Kidney glomerular epithelial cell (primary cell): Measurements from ENCODE around the gene ARX.

Experiments
- DNase-seq: peaks from one replicate; lab custom pipeline; 2025; lab: John Stamatoyannopoulos, UW

The ARX gene

GRCh38 chrX:25016938-25017598 is 1.3 kb upstream of the ARX start:
- no peak for DNase-seq

DNA sequence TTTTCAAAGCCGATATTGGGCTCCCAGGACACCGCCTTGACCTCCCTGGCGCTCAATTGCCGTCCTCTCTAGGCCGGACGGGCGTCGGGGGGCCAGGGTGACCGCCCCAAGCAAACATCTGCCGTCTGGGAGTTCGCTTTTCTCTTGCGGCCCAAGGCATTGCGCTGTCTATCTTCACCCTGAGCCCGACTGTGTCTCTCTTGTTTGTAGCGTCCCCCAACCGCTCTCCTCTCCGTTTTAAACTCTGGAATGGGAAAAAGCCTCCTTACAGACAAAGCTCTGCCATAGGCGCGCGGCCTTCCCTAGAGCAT is 551 bp upstream of the ARX start:
- no peak for DNase-seq

DNA sequence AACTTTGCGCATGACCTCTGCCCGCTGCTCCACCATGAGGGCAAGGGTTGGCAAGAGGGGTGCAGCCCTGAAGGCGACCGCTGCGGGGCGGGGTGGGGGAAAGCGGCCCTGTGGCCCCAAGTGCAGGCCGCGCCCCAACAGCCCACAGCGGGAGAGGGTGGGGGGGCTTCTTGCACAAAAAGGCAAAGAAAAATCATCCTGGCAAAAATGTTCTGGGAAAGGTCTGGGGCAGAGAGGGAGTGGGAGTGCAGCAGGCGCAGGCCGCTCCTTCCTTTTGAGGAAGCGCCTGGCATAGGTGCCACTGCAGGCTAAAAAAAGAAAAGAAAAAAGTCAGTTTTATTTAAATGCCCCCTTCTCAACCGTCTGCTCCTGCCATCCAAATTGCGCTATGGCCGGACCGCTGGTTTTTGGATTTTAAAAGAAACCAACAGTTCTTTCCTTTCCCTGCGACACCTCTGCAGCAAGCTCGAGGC is 1.4 kb downstream of the ARX start:
- no peak for DNase-seq

- no peak for DNase-seq
Observed at GRCh38 chrX:25013632-25014365, 2.0 kb downstream of the ARX start.

DNA sequence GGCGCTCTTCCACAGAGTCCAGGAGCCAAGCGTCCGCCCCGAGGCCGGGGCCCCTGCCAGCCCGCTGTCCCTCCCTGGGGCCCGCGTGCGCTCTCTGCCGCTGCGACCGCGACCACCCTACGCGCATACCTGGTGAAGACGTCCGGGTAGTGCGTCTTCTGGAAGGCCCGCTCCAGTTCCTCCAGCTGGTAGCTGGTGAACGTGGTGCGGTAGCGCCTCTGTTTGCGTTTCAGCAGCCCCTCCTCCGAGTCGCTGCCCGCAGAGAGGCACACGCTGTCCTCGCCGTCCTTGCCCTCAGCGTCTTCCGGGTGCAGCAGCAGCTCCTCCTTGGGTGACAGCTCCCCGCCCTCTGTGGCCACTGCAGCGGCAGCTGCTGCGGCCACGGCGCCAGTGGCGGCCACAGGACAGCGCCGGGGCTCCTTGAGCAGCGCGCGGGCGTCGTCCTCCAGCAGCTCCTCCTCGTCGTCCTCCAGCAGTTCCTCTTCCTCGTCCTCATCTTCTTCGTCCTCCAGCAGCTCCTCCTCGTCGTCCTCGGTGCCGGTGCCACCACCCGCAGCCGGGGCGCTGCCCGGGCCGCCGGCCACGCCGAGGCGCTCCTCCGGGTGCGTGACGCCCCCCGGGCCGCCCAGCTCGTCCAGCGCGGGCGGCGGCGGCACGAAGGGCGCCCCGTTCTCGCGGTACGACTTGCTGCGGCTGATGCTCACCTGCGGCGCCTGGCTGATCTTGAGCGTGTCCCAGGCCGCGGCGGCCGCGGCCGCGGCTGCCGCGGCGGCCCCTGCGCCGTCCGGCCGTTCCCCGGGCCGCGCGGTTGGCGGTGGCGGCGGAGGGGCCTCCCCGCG is 2.8 kb downstream of the ARX start:
- DNase-seq, result no peak

DNA sequence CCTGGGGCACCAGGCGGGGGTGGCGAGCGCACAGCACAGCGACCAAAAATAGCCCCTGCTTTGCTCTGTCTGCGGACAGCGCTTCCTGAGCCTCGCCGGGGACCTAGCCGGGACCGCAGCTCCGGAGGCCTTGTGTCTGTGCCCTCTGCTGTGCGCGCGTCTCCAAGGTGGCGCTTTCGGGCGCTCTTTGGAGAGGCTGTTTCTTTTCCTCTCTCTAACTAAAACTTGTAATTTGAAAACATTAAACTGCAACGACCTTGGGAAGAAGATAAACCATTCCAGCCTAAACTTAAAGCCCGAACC is 3.4 kb downstream of the ARX start:
- DNase-seq, result no peak

- no peak for DNase-seq
Observed at GRCh38 chrX:25011589-25012432, 4.0 kb downstream of the ARX start.

GRCh38 chrX:25010784-25011588 is 4.8 kb downstream of the ARX start:
- no peak for DNase-seq

DNA sequence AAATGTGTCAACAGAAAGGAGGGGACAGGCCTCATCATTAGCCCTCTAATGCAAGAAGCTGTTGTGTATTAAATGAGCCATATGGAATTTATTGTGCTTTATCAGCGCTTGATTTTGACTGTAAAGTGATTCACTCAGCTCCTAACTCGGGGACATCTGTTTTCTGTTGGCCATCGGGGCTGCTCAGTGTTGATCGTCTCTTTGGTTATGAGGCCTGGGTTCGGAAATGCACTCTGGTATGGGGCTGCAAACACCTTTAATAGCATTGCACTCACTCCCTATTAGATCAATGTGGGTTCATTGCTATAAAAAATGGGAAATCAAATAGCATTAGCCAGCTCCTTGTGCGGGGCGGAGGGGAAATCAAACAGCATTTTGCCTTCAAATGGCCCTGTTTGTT is 6.4 kb downstream of the ARX start:
- DNase-seq, result no peak

GRCh38 chrX:25007059-25008053 is 8.4 kb downstream of the ARX start:
- DNase-seq, result no peak

DNA sequence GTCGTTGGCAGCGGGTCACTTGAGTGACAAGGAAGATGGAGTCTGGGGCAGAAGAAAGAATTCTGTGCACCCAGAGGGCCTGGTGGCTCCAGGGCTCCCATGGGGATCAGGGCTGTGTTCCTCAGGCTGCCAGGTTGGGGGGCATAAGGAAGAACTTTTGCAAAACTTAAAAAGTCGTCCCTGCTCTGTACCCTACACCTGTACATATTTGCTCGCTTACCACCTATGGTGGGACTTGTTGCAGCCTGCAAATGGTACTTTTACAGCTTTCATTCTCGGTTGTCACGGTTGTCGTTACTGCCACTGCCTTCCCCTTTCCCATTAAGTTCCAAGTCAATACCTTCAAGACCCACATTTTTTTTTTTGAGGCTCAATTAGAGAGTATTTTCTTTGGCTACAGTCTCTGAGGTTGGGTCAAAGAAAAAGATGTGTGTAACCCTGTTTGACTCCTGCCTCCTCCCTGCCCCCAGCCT is 9.1 kb downstream of the ARX start:
- no peak for DNase-seq

DNA sequence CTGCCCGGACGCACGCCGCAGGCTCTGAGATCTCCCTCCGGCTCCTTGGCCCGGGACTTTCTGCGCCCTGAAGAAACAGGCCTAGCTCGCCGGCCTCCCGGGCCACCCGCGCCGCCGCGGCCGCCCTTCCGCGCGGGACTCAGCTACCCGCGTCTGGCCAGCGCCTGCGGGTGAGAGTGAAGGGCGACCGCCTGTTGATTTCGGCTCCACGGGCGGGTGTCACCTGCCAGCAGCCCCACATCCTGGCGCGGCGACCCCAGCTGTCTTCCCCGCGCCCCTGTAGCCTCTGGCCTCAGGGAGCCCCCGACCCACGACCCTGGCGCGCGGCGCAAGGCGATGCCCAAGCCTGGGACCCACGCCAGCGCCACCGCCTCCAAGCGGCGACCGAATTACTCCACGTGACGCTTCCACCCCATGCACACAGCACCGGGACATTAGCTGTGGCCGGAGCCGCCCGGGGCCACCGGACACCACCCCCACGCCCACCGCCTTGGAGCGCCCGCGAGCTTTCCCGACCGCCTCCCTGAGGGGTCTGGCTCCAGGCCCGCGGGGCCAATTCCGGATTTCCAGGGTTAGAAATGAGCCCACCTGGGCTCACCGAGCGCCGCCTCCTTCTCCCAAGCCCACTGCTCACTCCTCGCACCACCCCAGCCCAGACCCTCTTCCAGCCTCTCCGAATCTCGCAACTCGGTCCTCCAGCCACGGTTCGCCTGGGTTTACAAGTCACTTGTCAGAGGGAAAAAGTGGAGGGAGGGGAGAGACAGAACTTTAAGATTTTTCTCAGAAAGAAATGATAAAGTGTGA is 10.2 kb downstream of the ARX start:
- no peak for DNase-seq

DNA sequence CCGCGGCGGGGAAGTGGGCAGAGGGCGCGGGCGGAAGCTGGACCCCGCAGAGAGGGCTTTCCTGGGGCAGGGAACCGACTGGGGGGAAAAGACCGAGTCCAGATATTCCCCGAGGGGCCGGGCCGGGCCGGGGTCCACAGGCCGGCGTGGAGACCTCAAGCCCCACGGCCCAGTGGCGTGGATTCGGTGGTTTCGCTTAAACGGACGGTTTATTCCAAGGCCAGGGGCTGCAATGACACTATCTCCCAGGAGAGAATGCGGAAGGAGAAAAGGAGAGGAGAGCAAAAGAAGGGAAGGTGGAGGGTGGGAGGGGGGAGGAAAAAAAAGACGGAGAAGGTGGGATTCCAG is 10.8 kb downstream of the ARX start:
- no peak for DNase-seq

- DNase-seq, result no peak
Observed at GRCh38 chrX:25004485-25005032, 11.2 kb downstream of the ARX start.

DNA sequence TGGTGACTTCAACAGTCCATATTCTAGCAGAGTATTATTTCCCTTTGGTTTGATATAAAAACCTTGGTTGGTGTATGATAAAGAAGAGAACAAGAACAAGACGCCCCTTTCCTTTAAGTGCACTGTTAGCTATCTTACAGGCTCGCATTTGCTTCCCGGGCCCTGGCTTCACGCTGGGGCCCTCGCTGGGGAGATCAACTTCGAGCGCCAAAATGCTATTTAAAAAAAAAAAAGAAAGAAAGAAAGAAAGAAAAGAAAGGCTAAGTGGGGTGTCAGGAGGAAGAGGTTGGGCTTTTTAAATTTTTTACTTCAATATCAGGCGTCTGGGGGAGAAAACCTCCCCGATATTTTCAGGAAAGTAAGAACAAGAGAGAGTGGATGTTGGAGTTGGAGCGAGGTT is 11.7 kb downstream of the ARX start:
- DNase-seq, result no peak

DNA sequence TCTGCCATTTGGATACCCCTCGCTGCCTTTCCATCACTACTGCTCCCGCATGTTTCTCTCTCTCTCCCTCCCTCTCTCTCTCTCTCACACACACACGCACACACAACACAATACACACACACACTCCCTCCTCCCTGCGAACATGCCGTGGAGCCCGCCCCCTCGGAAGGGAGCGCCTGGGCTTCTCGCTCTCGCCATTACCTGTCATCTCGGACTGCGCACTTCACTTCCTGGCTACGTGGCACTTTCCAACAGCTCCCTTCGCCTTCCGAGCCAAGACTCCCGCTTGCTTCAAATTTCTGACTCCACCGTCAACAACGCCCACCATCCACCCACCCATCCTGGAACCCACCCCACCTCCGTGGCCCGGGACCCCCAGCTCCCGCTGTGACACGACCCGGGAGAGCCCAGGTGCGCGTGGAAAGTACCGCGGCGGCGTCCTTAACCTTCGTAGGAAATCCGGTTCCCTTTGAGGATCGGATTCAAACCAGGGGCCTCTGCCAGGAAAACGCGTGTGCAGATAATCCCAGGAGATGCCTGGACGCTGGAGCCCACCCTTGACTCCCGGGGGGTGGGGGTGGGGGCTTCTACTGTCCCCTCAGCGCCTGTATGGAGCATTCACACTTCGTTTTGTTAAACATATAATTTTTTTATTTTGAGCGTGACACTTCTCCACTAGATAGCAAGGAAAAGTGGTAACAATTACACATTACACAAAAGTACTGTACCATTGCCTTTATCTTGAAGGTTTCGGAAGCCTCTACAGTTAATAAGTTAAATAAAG is 12.5 kb downstream of the ARX start:
- no peak for DNase-seq

DNA sequence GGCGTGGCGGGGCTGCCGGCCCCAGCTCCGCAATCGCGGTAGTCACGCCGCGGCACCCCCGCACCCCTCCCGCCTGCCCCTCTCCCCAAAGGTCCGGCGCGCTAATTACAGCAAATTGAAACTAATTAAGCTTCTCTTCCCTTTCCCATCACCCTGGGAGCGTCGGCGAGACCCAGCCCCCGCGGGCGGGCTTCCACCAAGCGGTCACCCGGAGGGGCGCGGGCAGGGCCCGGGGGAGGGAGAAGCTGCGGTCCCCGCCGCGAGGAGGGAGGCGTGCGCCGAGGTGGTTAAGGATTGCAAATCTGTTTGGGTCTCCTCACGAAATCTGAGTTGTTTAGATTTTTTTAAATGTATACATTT is 13.1 kb downstream of the ARX start:
- no peak for DNase-seq
